ENCODE results near the gene PIP5K1C. TPM values are rescaled to one million over a fixed set of nuclear protein-coding genes. Genes with fewer than 3 reads are reported as not detected.

Gene PIP5K1C
- total and polyA plus RNA-seq, 9 of the 15 experiments (the other 6 are each of a cell fraction or from before 2014, with no cell fraction given): 0.38 to 22.1 (median 4.1) TPM

DNA sequence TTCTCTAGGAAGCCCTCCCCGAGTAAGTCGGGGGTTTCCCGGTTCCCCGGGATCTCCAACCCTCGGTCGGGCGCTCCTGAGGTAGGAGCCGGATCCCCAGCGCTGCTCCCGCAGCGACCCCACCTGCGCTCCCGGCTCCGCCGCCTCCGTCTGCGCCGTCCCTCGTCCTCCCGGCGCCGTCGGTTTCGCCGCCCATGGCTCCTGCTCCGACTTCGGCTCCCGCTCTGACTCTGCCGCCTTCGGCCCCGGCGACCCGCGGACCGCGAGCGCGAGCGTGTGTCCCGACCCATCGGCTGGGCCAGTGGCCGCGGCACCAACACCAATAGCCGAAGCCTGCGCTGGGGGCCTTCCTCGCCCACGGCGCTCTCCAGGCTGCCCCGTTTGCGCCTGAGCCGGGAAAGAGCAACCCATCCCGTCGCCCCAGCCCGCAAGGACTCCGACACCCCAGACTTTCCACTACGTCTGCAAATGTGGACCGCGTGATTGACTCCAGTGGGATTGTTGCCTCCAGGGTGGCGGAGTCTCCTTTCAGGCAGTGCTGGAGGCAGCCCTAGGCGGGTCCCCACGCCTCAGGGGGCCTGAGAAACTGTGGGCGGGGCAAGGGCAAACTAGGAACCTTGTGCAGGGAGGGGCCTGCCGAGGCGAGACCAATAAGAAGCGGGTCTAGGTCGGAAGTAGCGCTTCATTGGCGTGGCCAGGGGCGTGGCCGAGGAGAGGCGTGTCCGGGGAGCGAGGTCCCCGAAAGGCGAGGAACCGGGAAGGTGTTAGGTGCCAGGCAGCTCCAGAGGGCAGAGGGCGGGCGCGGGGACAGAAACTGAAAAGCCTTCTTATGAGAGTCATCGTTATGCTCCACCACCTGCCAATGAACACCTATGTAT is 73.6 kb downstream of the PIP5K1C start, which contains the start of gene CACTIN (continued):
- TF ChIP-seq, protein P1, sequence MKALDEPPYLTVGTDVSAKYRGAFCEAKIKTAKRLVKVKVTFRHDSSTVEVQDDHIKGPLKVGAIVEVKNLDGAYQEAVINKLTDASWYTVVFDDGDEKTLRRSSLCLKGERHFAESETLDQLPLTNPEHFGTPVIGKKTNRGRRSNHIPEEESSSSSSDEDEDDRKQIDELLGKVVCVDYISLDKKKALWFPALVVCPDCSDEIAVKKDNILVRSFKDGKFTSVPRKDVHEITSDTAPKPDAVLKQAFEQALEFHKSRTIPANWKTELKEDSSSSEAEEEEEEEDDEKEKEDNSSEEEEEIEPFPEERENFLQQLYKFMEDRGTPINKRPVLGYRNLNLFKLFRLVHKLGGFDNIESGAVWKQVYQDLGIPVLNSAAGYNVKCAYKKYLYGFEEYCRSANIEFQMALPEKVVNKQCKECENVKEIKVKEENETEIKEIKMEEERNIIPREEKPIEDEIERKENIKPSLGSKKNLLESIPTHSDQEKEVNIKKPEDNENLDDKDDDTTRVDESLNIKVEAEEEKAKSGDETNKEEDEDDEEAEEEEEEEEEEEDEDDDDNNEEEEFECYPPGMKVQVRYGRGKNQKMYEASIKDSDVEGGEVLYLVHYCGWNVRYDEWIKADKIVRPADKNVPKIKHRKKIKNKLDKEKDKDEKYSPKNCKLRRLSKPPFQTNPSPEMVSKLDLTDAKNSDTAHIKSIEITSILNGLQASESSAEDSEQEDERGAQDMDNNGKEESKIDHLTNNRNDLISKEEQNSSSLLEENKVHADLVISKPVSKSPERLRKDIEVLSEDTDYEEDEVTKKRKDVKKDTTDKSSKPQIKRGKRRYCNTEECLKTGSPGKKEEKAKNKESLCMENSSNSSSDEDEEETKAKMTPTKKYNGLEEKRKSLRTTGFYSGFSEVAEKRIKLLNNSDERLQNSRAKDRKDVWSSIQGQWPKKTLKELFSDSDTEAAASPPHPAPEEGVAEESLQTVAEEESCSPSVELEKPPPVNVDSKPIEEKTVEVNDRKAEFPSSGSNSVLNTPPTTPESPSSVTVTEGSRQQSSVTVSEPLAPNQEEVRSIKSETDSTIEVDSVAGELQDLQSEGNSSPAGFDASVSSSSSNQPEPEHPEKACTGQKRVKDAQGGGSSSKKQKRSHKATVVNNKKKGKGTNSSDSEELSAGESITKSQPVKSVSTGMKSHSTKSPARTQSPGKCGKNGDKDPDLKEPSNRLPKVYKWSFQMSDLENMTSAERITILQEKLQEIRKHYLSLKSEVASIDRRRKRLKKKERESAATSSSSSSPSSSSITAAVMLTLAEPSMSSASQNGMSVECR (CRISPR knock-in tag; IDR thresholded peaks at IDR 0.05): peak; percentile 90
- TF ChIP-seq, protein P2, sequence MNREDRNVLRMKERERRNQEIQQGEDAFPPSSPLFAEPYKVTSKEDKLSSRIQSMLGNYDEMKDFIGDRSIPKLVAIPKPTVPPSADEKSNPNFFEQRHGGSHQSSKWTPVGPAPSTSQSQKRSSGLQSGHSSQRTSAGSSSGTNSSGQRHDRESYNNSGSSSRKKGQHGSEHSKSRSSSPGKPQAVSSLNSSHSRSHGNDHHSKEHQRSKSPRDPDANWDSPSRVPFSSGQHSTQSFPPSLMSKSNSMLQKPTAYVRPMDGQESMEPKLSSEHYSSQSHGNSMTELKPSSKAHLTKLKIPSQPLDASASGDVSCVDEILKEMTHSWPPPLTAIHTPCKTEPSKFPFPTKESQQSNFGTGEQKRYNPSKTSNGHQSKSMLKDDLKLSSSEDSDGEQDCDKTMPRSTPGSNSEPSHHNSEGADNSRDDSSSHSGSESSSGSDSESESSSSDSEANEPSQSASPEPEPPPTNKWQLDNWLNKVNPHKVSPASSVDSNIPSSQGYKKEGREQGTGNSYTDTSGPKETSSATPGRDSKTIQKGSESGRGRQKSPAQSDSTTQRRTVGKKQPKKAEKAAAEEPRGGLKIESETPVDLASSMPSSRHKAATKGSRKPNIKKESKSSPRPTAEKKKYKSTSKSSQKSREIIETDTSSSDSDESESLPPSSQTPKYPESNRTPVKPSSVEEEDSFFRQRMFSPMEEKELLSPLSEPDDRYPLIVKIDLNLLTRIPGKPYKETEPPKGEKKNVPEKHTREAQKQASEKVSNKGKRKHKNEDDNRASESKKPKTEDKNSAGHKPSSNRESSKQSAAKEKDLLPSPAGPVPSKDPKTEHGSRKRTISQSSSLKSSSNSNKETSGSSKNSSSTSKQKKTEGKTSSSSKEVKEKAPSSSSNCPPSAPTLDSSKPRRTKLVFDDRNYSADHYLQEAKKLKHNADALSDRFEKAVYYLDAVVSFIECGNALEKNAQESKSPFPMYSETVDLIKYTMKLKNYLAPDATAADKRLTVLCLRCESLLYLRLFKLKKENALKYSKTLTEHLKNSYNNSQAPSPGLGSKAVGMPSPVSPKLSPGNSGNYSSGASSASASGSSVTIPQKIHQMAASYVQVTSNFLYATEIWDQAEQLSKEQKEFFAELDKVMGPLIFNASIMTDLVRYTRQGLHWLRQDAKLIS (CRISPR knock-in tag; IDR thresholded peaks at IDR 0.05): 0 out of 2 replicates have a peak, but pooled peaks have one; percentile 68
- TF ChIP-seq, protein P3, sequence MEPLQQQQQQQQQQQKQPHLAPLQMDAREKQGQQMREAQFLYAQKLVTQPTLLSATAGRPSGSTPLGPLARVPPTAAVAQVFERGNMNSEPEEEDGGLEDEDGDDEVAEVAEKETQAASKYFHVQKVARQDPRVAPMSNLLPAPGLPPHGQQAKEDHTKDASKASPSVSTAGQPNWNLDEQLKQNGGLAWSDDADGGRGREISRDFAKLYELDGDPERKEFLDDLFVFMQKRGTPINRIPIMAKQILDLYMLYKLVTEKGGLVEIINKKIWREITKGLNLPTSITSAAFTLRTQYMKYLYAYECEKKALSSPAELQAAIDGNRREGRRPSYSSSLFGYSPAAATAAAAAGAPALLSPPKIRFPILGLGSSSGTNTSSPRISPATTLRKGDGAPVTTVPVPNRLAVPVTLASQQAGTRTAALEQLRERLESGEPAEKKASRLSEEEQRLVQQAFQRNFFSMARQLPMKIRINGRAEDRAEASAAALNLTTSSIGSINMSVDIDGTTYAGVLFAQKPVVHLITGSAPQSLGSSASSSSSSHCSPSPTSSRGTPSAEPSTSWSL (CRISPR knock-in tag; IDR thresholded peaks at IDR 0.05; ENCODE audit: borderline replicate concordance): no peak
- TF ChIP-seq DMBX1 (CRISPR knock-in tag; IDR thresholded peaks at IDR 0.05; ENCODE audit: borderline replicate concordance) (no peak), RNF2 (IDR thresholded peaks at IDR 0.05) (peak; percentile 75), CHD2 (IDR thresholded peaks at IDR 0.05; ENCODE audit: low read depth, low read length) (0 out of 2 replicates have a peak, but pooled peaks have one; percentile 20), NR2F6 (CRISPR knock-in tag; IDR thresholded peaks at IDR 0.05) (no peak), NELFE (IDR thresholded peaks at IDR 0.05; ENCODE audit: insufficient read depth, insufficient read length) (no peak), STAT5B (CRISPR knock-in tag; IDR thresholded peaks at IDR 0.05) (no peak), GTF2A2 (tag; IDR thresholded peaks at IDR 0.05) (no peak), TCFL5 (CRISPR knock-in tag; conservative IDR thresholded peaks at IDR 0.05) (no peak), CC2D1A (IDR thresholded peaks at IDR 0.05) (no peak)
- TF ChIP-seq, protein P4, sequence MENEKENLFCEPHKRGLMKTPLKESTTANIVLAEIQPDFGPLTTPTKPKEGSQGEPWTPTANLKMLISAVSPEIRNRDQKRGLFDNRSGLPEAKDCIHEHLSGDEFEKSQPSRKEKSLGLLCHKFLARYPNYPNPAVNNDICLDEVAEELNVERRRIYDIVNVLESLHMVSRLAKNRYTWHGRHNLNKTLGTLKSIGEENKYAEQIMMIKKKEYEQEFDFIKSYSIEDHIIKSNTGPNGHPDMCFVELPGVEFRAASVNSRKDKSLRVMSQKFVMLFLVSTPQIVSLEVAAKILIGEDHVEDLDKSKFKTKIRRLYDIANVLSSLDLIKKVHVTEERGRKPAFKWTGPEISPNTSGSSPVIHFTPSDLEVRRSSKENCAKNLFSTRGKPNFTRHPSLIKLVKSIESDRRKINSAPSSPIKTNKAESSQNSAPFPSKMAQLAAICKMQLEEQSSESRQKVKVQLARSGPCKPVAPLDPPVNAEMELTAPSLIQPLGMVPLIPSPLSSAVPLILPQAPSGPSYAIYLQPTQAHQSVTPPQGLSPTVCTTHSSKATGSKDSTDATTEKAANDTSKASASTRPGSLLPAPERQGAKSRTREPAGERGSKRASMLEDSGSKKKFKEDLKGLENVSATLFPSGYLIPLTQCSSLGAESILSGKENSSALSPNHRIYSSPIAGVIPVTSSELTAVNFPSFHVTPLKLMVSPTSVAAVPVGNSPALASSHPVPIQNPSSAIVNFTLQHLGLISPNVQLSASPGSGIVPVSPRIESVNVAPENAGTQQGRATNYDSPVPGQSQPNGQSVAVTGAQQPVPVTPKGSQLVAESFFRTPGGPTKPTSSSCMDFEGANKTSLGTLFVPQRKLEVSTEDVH (IDR thresholded peaks at IDR 0.05; ENCODE audit: low read depth, partially characterized antibody): peak; percentile 64
